ENCODE measurements around the gene NFKB1.

The NFKB1 gene

GRCh38 chr4:102579794-102580462, 78.8 kb downstream of the NFKB1 start:
- H3K36me3 ChIP-seq, result peaks cover 47 to 49% (median 48%) of the 10 kb centered on the region in 3 donors

GRCh38 chr4:102580463-102580842, 79.3 kb downstream of the NFKB1 start:
- Histone ChIP-seq H3K27ac (no peak overlapping the region), H3K27me3 (no peaks in the 10 kb centered on the region), H3K36me3 (peaks cover 48 to 54% (median 49%) of the 10 kb centered on the region in 3 donors), H3K9me3 (no peaks in the 10 kb centered on the region), H3K4me1 (no peaks in the 10 kb centered on the region), H3K4me3 (no peak overlapping the region)
- no peak for DNase-seq
- TF ChIP-seq CTCF (IDR thresholded peaks at IDR 0.05), result no peak
- intact Hi-C loops (cut with DNase I; ENCODE audit: low total_unique reads), result no loop called here

More at GRCh38 chr4:102579794-102580462, 78.8 kb downstream of the NFKB1 start:
- no peak overlapping the region for H3K27ac ChIP-seq
- H3K9me3 ChIP-seq, result no peaks in the 10 kb centered on the region
- no peak for TF ChIP-seq CTCF (IDR thresholded peaks at IDR 0.05)
- DNase-seq, result no peak
- H3K4me3 ChIP-seq, result no peak overlapping the region
- H3K4me1 ChIP-seq, result no peaks in the 10 kb centered on the region
- intact Hi-C loops (cut with DNase I; ENCODE audit: low total_unique reads), result no loop called here
- no peaks in the 10 kb centered on the region for H3K27me3 ChIP-seq

GRCh38 chr4:102584091-102584490, 82.9 kb downstream of the NFKB1 start:
- Histone ChIP-seq H3K36me3 (peaks cover 20 to 54% (median 34%) of the 10 kb centered on the region in 3 donors), H3K4me1 (no peaks in the 10 kb centered on the region), H3K27me3 (no peaks in the 10 kb centered on the region), H3K4me3 (no peak overlapping the region), H3K27ac (no peak overlapping the region), H3K9me3 (no peaks in the 10 kb centered on the region)
- DNase-seq, result no peak
- TF ChIP-seq CTCF (IDR thresholded peaks at IDR 0.05), result no peak
- intact Hi-C loops (cut with DNase I; ENCODE audit: low total_unique reads), result no loop called here

- H3K4me1 ChIP-seq, result no peaks in the 10 kb centered on the region
- no peak overlapping the region for H3K4me3 ChIP-seq
- peaks cover 25 to 62% (median 37%) of the 10 kb centered on the region in 3 donors for H3K36me3 ChIP-seq
- TF ChIP-seq CTCF (IDR thresholded peaks at IDR 0.05), result no peak
- no peaks in the 10 kb centered on the region for H3K27me3 ChIP-seq
- intact Hi-C loops (cut with DNase I; ENCODE audit: low total_unique reads), result no loop called here
- H3K9me3 ChIP-seq, result no peaks in the 10 kb centered on the region
- no peak for DNase-seq
- no peak overlapping the region for H3K27ac ChIP-seq
These were observed 84.2 kb downstream of the NFKB1 start for GRCh38 chr4:102585329-102585728.

- TF ChIP-seq CTCF (IDR thresholded peaks at IDR 0.05), result no peak
- intact Hi-C loops (cut with DNase I; ENCODE audit: low total_unique reads), result no loop called here
These were observed 85.0 kb downstream of the NFKB1 start for GRCh38 chr4:102586002-102586643.

More at GRCh38 chr4:102586002-102586643, 85.0 kb downstream of the NFKB1 start:
- no peak for DNase-seq
- Histone ChIP-seq H3K36me3 (peaks cover 33 to 70% (median 37%) of the 10 kb centered on the region in 3 donors), H3K9me3 (no peaks in the 10 kb centered on the region), H3K27me3 (no peaks in the 10 kb centered on the region), H3K4me1 (no peaks in the 10 kb centered on the region), H3K4me3 (no peak overlapping the region), H3K27ac (no peak overlapping the region)

Data from tibial artery (tissue), 4 donors.